ENCODE data around the gene TNFAIP8L2. TPM values are rescaled to one million over a fixed set of nuclear protein-coding genes. Genes with fewer than 3 reads are reported as not detected.

TNFAIP8L2 gene
- total and polyA plus RNA-seq, 4 donors = 3.4 to 31.8 (median 19.0) TPM

- H3K9me3 ChIP-seq (ENCODE audit: control insufficient read depth in 4 of 4, insufficient read depth in 3 of 4, low read length in 3 of 4) = no peaks in the 10 kb centered on the region
- H3K4me1 ChIP-seq (ENCODE audit: control insufficient read depth in 5 of 5, insufficient read depth in 5 of 5, low read length in 5 of 5) = peaks cover 6 to 20% (median 8%) of the 10 kb centered on the region in 5 donors
- ATAC-seq (ENCODE audit: insufficient read depth, low FRiP score) (no peak), DNase-seq (no peak)
- TF ChIP-seq CTCF (IDR thresholded peaks at IDR 0.05; ENCODE audit: control extremely low read depth, extremely low read depth) = no peak
- WGBS, 2 donors = 90 to 91% methylated on average over 6 of the region's 6 CpGs
- H3K27ac ChIP-seq (ENCODE audit: low read depth in 1 of 2, low read length in 1 of 2) = no peak overlapping the region
- no peak overlapping the region for H3K4me3 ChIP-seq
- H3K27me3 ChIP-seq (ENCODE audit: control insufficient read depth in 3 of 3, insufficient read depth in 3 of 3, low read length in 2 of 3) = no peaks in the 10 kb centered on the region
- no peak overlapping the region for H3K9ac ChIP-seq (ENCODE audit: insufficient read depth in 1 of 2, low read length in 2 of 2)
- peaks cover 0 to 19% (median 16%) of the 10 kb centered on the region in 4 donors for H3K36me3 ChIP-seq (ENCODE audit: control insufficient read depth in 4 of 4, insufficient read depth in 4 of 4, low read length in 4 of 4)
Measured at GRCh38 chr1:151167116-151167515, 10.7 kb downstream of the TNFAIP8L2 start.

GRCh38 chr1:151171190-151171589, 14.7 kb downstream of the TNFAIP8L2 start:
- H3K27me3 ChIP-seq (ENCODE audit: control insufficient read depth in 3 of 3, insufficient read depth in 3 of 3, low read length in 2 of 3) = no peaks in the 10 kb centered on the region
- no peak overlapping the region for H3K9ac ChIP-seq (ENCODE audit: insufficient read depth in 1 of 2, low read length in 2 of 2)
- no peak overlapping the region for H3K27ac ChIP-seq (ENCODE audit: low read depth in 1 of 2, low read length in 1 of 2)
- 87 to 92% methylated on average over 5 of the region's 5 CpGs for WGBS, 2 donors
- H3K9me3 ChIP-seq (ENCODE audit: control insufficient read depth in 4 of 4, insufficient read depth in 3 of 4, low read length in 3 of 4) = no peaks in the 10 kb centered on the region
- peaks cover 0 to 36% (median 22%) of the 10 kb centered on the region in 4 donors for H3K36me3 ChIP-seq (ENCODE audit: control insufficient read depth in 4 of 4, insufficient read depth in 4 of 4, low read length in 4 of 4)
- H3K4me3 ChIP-seq = no peak overlapping the region
- H3K4me1 ChIP-seq (ENCODE audit: control insufficient read depth in 5 of 5, insufficient read depth in 5 of 5, low read length in 5 of 5) = peaks cover 0 to 15% (median 6%) of the 10 kb centered on the region in 5 donors
- no peak for ATAC-seq (ENCODE audit: insufficient read depth, low FRiP score)
- no peak for DNase-seq
- TF ChIP-seq CTCF (IDR thresholded peaks at IDR 0.05; ENCODE audit: control extremely low read depth, extremely low read depth) = no peak

GRCh38 chr1:151175041-151175741, 18.7 kb downstream of the TNFAIP8L2 start:
- Histone ChIP-seq H3K9me3 (ENCODE audit: control insufficient read depth in 4 of 4, insufficient read depth in 3 of 4, low read length in 3 of 4) (no peaks in the 10 kb centered on the region), H3K36me3 (ENCODE audit: control insufficient read depth in 4 of 4, insufficient read depth in 4 of 4, low read length in 4 of 4) (peaks cover 17 to 41% (median 28%) of the 10 kb centered on the region in 4 donors), H3K27me3 (ENCODE audit: control insufficient read depth in 3 of 3, insufficient read depth in 3 of 3, low read length in 2 of 3) (no peaks in the 10 kb centered on the region), H3K9ac (ENCODE audit: insufficient read depth in 1 of 2, low read length in 2 of 2) (no peak overlapping the region), H3K4me3 (no peak overlapping the region), H3K27ac (ENCODE audit: low read depth in 1 of 2, low read length in 1 of 2) (no peak overlapping the region), H3K4me1 (ENCODE audit: control insufficient read depth in 5 of 5, insufficient read depth in 5 of 5, low read length in 5 of 5) (peaks cover 0 to 6% (median 0%) of the 10 kb centered on the region in 5 donors)
- no peak for TF ChIP-seq CTCF (IDR thresholded peaks at IDR 0.05; ENCODE audit: control extremely low read depth, extremely low read depth)
- 72 to 78% methylated on average over 6 of the region's 6 CpGs for WGBS, 2 donors
- DNase-seq = peak in 2 of 3 donors; percentile 46 to 48
- ATAC-seq (ENCODE audit: insufficient read depth, low FRiP score) = no peak

Data from lung (tissue), 12 donors.